BE2C (cell line): ENCODE data around the gene FIGLA.
"Not testable (repeated sequence)": the region's sequence is repeated elsewhere in the genome, so short reads cannot be mapped to it uniquely, and the experiment has no call there.

Experiments
- DNase-seq: peaks from one replicate; pipeline ENCODE4 v3.0.0-alpha.2; 2020
- H3K27me3 ChIP-seq: fragments of 250-450 bp; sonication (Bioruptor Pico); 2 replicates; pipeline ENCODE4 v1.5.1; 2020; ENCODE audit warnings: mild to moderate bottlenecking
- H3K36me3 ChIP-seq: fragments of 250-450 bp; sonication (Bioruptor Pico); 2 replicates; pipeline ENCODE4 v1.5.1; 2020; ENCODE audit warnings: mild to moderate bottlenecking
- H3K4me1 ChIP-seq: fragments of 250-450 bp; sonication (Bioruptor Pico); 2 replicates; pipeline ENCODE4 v1.5.1; 2020
- H3K4me3 ChIP-seq: 2 replicates; pipeline ENCODE4 v1.5.1; 2011; ENCODE audit warnings: low read depth, low read length
- H3K9me3 ChIP-seq: fragments of 250-450 bp; sonication (Bioruptor Pico); 2 replicates; pipeline ENCODE4 v1.5.1; 2020
- TF ChIP-seq, protein P1 (sequence below): IDR thresholded peaks from 2 replicates; pipeline ENCODE4 v1.5.1; 2012; ENCODE audit warnings: mild to moderate bottlenecking, low read depth, low read length

The FIGLA gene

DNA sequence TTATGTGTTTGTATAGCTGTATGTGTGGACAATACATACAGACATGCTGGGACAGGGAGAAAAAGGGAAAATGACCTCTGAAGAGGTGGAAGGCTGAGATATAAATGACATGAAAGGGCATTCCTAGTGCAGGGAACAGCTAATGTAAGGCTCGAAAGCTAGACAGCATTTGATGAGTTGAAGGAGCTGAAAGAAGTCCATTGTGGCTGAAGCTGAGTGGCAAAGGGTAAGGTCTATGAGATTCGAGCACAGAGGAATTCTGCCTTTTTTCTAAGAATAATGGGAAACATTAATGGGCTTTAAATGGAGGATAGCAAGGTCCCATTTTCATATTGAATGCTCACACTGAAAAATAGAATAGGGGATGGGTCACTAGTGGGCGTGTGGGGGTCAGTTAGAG is 46.0 kb downstream of the FIGLA start:
- TF ChIP-seq, protein P1, sequence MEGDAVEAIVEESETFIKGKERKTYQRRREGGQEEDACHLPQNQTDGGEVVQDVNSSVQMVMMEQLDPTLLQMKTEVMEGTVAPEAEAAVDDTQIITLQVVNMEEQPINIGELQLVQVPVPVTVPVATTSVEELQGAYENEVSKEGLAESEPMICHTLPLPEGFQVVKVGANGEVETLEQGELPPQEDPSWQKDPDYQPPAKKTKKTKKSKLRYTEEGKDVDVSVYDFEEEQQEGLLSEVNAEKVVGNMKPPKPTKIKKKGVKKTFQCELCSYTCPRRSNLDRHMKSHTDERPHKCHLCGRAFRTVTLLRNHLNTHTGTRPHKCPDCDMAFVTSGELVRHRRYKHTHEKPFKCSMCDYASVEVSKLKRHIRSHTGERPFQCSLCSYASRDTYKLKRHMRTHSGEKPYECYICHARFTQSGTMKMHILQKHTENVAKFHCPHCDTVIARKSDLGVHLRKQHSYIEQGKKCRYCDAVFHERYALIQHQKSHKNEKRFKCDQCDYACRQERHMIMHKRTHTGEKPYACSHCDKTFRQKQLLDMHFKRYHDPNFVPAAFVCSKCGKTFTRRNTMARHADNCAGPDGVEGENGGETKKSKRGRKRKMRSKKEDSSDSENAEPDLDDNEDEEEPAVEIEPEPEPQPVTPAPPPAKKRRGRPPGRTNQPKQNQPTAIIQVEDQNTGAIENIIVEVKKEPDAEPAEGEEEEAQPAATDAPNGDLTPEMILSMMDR: no peak
- no peaks in the 10 kb centered on the region for H3K36me3 ChIP-seq
- H3K9me3 ChIP-seq: no peaks in the 10 kb centered on the region
- no peak overlapping the region for H3K4me3 ChIP-seq
- no peak for DNase-seq
- H3K4me1 ChIP-seq: no peaks in the 10 kb centered on the region
- no peaks in the 10 kb centered on the region for H3K27me3 ChIP-seq

DNA sequence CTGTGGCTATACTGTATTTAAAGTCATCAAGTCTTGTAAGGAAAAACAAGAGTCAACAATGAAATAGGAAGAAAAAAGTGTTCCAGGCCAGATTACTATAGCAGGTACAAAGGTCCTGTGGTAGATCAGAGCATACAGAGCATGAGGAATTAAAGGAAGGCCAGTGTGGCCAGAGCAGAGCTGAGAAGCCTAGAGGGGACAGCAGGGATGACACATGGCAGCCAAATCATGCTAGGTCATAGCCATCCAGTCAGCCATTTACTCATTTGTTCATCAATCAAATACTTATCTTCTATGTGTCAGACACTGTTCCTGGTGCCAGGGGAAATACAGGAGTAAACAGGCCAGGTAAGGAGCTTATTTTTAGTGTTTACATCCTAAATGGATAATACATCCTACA is 46.8 kb downstream of the FIGLA start:
- DNase-seq: no peak
- H3K4me3 ChIP-seq: no peak overlapping the region
- TF ChIP-seq, protein P1: no peak
- H3K4me1 ChIP-seq: no peaks in the 10 kb centered on the region
- H3K36me3 ChIP-seq: no peaks in the 10 kb centered on the region
- H3K27me3 ChIP-seq: no peaks in the 10 kb centered on the region
- no peaks in the 10 kb centered on the region for H3K9me3 ChIP-seq

DNA sequence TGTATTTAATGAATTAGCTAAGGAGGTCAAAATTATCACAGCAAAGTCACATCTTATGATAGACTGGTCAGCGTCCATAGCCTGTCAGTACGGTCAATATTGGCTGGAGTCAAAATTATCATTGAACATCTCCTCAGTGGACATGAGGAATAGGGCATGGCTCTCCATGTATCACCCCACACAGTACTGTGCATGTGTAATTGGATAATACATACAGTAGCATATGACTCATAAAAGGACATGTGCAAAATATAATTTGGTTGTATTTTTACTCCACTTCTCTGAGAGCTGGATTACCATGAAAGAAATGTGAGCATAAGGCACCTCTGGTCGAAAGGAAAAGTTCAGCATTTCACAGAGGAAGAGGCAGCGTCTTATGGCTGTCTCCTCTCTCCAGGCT is 47.4 kb downstream of the FIGLA start:
- TF ChIP-seq, protein P1: no peak
- Histone ChIP-seq H3K4me1 (no peaks in the 10 kb centered on the region), H3K4me3 (no peak overlapping the region), H3K36me3 (no peaks in the 10 kb centered on the region), H3K9me3 (no peaks in the 10 kb centered on the region), H3K27me3 (no peaks in the 10 kb centered on the region)
- no peak for DNase-seq

DNA sequence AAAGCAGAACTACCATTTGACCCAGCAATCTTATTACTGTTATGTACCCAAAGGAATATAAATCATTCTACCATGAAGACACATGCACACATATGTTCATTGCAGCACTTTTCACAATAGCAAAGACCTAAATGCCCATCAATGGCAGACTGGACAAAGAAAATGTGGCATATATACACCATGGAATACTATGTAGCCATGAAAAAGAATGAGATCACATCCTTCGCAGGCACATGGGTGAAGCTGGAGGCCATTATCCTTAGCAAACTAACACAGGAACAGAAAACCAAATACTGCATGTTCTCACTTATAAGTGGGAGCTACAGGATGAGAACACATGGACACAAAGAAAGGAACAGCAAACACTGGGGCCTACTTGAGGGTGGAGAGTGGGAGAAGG is 51.0 kb downstream of the FIGLA start:
- not testable (repeated sequence) for H3K4me3 ChIP-seq, H3K27me3 ChIP-seq, H3K4me1 ChIP-seq, DNase-seq, H3K9me3 ChIP-seq, H3K36me3 ChIP-seq

DNA sequence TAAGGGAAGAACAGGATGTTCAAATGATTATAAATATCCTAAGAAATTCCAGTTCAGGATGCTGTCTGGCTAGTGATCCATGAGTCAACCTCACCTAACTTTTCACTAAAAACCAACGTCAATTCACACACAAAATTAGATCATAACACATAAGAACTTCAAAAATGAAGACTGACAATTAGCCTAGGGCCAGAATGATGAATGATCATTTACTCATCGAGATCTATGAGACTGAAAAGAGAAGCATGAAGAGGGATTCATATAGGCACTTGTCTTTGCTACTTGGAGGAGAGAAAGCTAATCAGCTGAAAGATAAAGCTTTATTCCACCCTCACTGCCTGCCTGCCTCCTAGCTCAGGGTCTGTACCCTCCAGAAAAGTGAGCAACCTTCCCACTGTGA is 52.3 kb downstream of the FIGLA start:
- Histone ChIP-seq H3K36me3 (no peaks in the 10 kb centered on the region), H3K4me3 (no peak overlapping the region), H3K27me3 (no peaks in the 10 kb centered on the region), H3K4me1 (no peaks in the 10 kb centered on the region), H3K9me3 (no peaks in the 10 kb centered on the region)
- DNase-seq: no peak
- TF ChIP-seq, protein P1: no peak

DNA sequence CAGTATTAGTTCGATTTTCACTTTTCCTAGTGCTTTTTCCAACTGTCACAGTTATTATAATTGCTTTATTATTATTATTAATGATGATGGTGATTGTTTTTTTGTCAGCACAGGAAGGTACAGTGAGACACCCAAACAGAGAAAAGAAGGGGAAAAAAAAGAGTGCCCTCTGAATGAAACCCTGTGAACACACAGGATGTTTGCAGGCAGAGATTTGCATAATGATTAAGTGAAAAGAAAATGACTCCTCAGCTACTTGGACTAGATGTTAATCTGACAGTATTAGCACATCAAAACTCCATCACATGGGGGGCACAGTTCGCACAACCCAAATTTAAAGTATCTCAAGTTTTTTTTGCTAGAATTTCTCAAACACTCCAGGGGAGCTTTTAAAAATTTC is 55.4 kb downstream of the FIGLA start:
- no peak for DNase-seq
- Histone ChIP-seq H3K27me3 (no peaks in the 10 kb centered on the region), H3K36me3 (no peaks in the 10 kb centered on the region), H3K4me1 (no peaks in the 10 kb centered on the region), H3K4me3 (no peak overlapping the region), H3K9me3 (no peaks in the 10 kb centered on the region)
- TF ChIP-seq, protein P1: no peak

DNA sequence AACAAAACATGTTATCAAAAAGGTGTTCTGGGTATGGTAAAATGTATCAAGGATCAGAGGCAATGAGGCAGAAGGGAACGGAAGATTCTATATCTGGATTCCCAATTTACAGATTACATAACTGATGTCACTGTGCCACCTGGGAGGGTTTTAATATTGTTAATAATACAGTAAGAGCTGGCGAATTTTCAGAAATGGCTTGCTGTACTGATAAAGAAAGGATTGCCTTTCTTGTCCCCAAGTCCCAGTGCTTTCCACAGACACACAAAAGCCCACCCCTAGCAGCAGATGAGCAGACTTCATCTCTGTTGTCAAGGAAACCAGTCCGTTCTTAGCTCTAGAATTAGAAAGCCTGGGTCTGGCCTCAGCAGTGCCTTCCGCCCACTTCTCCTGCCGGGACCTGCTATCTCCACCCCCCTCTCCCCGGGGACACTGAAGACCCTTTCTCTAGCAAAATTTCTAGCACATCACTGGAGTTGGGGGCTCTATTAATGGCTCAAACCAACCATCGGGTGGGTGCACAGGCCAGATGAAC is 56.7 kb downstream of the FIGLA start:
- Histone ChIP-seq H3K9me3 (no peaks in the 10 kb centered on the region), H3K36me3 (no peaks in the 10 kb centered on the region), H3K4me3 (peak overlapping the region; percentile 21; the same call in 1 of the 2 replicates), H3K4me1 (no peaks in the 10 kb centered on the region), H3K27me3 (no peaks in the 10 kb centered on the region)
- TF ChIP-seq, protein P1: no peak
- peak; percentile 16 for DNase-seq
